Activated CD4-positive, alpha-beta T cell treated with anti-CD3 and anti-CD28 coated beads, Interleukin-2, amount 10 ng/mL, durations not matched to agents 7 days and 5 days (primary cell): ENCODE data around the gene CHSY3. TPM values are rescaled to one million over a fixed set of nuclear protein-coding genes. Genes with fewer than 3 reads are reported as not detected.

Source experiments
- total RNA-seq, 2 experiments: library from RNA; stranded (reverse); gene quantifications; one replicate each; pipeline ENCODE4 v1.2.3, GENCODE V29; 2021

Gene CHSY3
- total RNA-seq, 2 experiments from 2014 or later: not detected

Other genes with a start within 250 kb of the CHSY3 start
- gene MINAR2, start 156.4 kb upstream of the CHSY3 start, total RNA-seq: not detected